Measurements from ENCODE around the gene ACOT7. TPM values are rescaled to one million over a fixed set of nuclear protein-coding genes. Genes with fewer than 3 reads are reported as not detected.
"Not testable (repeated sequence)": the region's sequence is repeated elsewhere in the genome, so short reads cannot be mapped to it uniquely, and the experiment has no call there.

ACOT7 gene
- total RNA-seq, 2 donors from 2014 or later: 17.6 to 26.5 TPM

- no peak for DNase-seq (ENCODE audit: low spot score)
- intact Hi-C loops (cut with DNase I): loop anchor here (5.0 to 10.0 kb wide), 2 partner anchors 161 to 343 kb away; no protein-coding TSS in a partner anchor
These were observed 14.5 kb upstream of the ACOT7 start for GRCh38 chr1:6408023-6408422.

- intact Hi-C loops (cut with DNase I): loop anchor here (5.0 to 10.0 kb wide), 2 partner anchors 34 to 337 kb away; no protein-coding TSS in a partner anchor
- no peak for DNase-seq (ENCODE audit: low spot score)
These were observed 8.1 kb upstream of the ACOT7 start for GRCh38 chr1:6401673-6402072.

GRCh38 chr1:6399294-6399693 is 5.7 kb upstream of the ACOT7 start:
- DNase-seq (ENCODE audit: low spot score): no peak
- intact Hi-C loops (cut with DNase I): no loop called here

- DNase-seq (ENCODE audit: low spot score): no peak
- intact Hi-C loops (cut with DNase I): no loop called here
These were observed 4.4 kb upstream of the ACOT7 start for GRCh38 chr1:6397844-6398441.

GRCh38 chr1:6396998-6397397 is 3.4 kb upstream of the ACOT7 start:
- DNase-seq (ENCODE audit: low spot score): no peak
- intact Hi-C loops (cut with DNase I): no loop called here

GRCh38 chr1:6395781-6396244 is 2.2 kb upstream of the ACOT7 start:
- intact Hi-C loops (cut with DNase I); DNase-seq (ENCODE audit: low spot score): not testable (repeated sequence)

GRCh38 chr1:6395130-6395529 is 1.6 kb upstream of the ACOT7 start:
- intact Hi-C loops (cut with DNase I); DNase-seq (ENCODE audit: low spot score): not testable (repeated sequence)

GRCh38 chr1:6392809-6393399 is 663 bp downstream of the ACOT7 start:
- no peak for DNase-seq (ENCODE audit: low spot score)
- intact Hi-C loops (cut with DNase I): no loop called here

GRCh38 chr1:6391951-6392808 is 1.4 kb downstream of the ACOT7 start:
- no peak for DNase-seq (ENCODE audit: low spot score)
- intact Hi-C loops (cut with DNase I): no loop called here

- DNase-seq (ENCODE audit: low spot score): no peak
- intact Hi-C loops (cut with DNase I): no loop called here
These were observed 3.6 kb downstream of the ACOT7 start for GRCh38 chr1:6389971-6390370.

- DNase-seq (ENCODE audit: low spot score): no peak
- intact Hi-C loops (cut with DNase I): no loop called here
These were observed 7.1 kb downstream of the ACOT7 start for GRCh38 chr1:6386371-6386949.

- DNase-seq (ENCODE audit: low spot score): no peak
- intact Hi-C loops (cut with DNase I): no loop called here
These were observed 7.9 kb downstream of the ACOT7 start for GRCh38 chr1:6385488-6386191.

- no peak for DNase-seq (ENCODE audit: low spot score)
- intact Hi-C loops (cut with DNase I): no loop called here
These were observed 8.6 kb downstream of the ACOT7 start for GRCh38 chr1:6384962-6385361.

GRCh38 chr1:6384135-6384534 is 9.4 kb downstream of the ACOT7 start:
- DNase-seq (ENCODE audit: low spot score): no peak
- intact Hi-C loops (cut with DNase I): no loop called here

- intact Hi-C loops (cut with DNase I): no loop called here
- no peak for DNase-seq (ENCODE audit: low spot score)
These were observed 13.5 kb downstream of the ACOT7 start for GRCh38 chr1:6380037-6380436.

- DNase-seq (ENCODE audit: low spot score): no peak
- intact Hi-C loops (cut with DNase I): no loop called here
These were observed 15.3 kb downstream of the ACOT7 start for GRCh38 chr1:6378096-6378746.

- intact Hi-C loops (cut with DNase I): no loop called here
- no peak for DNase-seq (ENCODE audit: low spot score)
These were observed 19.4 kb downstream of the ACOT7 start for GRCh38 chr1:6373961-6374720.

GRCh38 chr1:6372236-6372635 is 21.3 kb downstream of the ACOT7 start:
- intact Hi-C loops (cut with DNase I); DNase-seq (ENCODE audit: low spot score): not testable (repeated sequence)
